T-helper 2 cell treated with Interferon-gamma antibody and Interleukin-4, amounts not matched to agents 5 μg/mL and 100 μg/mL, for 36 hours (primary cell): ENCODE results near the gene TLE3.
"Not testable (repeated sequence)": the region's sequence is repeated elsewhere in the genome, so short reads cannot be mapped to it uniquely, and the experiment has no call there.

ENCODE experiments used
- DNase-seq: peaks from one replicate; pipeline ENCODE4 v3.0.0; 2021; ENCODE audit warnings: low spot score
- H3K27ac Mint-ChIP-seq: one replicate; pipeline ENCODE4 v1.8.0; 2021; ENCODE audit warnings: mild to moderate bottlenecking, mixed read lengths
- H3K27me3 Mint-ChIP-seq: one replicate; pipeline ENCODE4 v1.8.0; 2021; ENCODE audit warnings: low read depth, mixed read lengths
- H3K36me3 Mint-ChIP-seq: one replicate; pipeline ENCODE4 v1.8.0; 2021; ENCODE audit warnings: low read depth, mixed read lengths
- H3K4me1 Mint-ChIP-seq: one replicate; pipeline ENCODE4 v1.8.0; 2021; ENCODE audit warnings: low read depth, mixed read lengths
- H3K4me3 Mint-ChIP-seq: one replicate; pipeline ENCODE4 v1.8.0; 2022; ENCODE audit warnings: mild to moderate bottlenecking, moderate library complexity, mixed read lengths
- H3K9me3 Mint-ChIP-seq: one replicate; pipeline ENCODE4 v1.8.0; 2021; ENCODE audit warnings: mixed read lengths

TLE3 gene

DNA sequence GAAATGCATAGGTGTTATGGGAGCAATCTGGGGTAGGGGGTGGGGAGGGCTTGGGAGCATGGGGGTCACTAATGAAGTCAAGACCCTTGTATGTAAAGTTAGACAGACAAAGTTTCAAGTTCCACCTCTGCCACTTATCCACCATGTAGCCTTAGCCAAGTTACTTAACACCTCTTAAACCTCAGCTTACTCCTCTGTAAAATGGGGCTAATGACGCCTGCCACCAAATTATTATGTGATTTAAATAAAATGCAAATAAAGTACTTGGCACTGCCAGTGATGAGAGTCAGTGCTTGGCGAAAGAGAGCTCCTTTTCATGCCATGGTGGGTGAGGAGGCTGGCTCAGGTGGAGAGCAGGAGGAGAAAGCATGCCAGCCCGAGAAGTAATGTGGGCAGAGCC lies 18.6 kb upstream of the TLE3 start:
- no peaks in the 10 kb centered on the region for H3K4me1 Mint-ChIP-seq
- H3K4me3 Mint-ChIP-seq = no peak overlapping the region
- H3K27ac Mint-ChIP-seq = no peak overlapping the region
- DNase-seq = no peak
- no peaks in the 10 kb centered on the region for H3K36me3 Mint-ChIP-seq
- H3K27me3 Mint-ChIP-seq = peaks cover 35% of the 10 kb centered on the region
- no peaks in the 10 kb centered on the region for H3K9me3 Mint-ChIP-seq

DNA sequence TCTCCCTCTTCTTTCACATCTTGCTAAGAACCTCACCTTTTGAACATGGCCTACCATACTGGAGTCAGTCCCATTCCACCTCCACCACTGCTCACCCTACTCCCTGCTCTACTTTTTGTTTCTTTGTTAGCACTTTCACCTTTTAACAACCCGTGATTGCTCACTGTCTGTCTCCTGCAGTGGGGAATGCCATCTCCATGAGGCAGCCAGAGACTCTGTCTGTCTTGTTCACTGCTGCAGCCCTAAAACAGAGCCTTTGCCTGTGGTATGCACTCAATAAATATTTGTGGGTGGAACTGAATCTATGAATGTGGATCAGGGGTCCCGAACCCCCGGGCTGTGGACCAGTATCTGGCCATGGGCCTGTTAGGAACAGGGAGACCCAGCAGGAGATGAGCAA lies 16.5 kb upstream of the TLE3 start:
- Mint-ChIP-seq H3K4me1 (no peaks in the 10 kb centered on the region), H3K27me3 (peaks cover 49% of the 10 kb centered on the region), H3K27ac (no peak overlapping the region), H3K9me3 (no peaks in the 10 kb centered on the region), H3K36me3 (no peaks in the 10 kb centered on the region), H3K4me3 (no peak overlapping the region)
- no peak for DNase-seq

DNA sequence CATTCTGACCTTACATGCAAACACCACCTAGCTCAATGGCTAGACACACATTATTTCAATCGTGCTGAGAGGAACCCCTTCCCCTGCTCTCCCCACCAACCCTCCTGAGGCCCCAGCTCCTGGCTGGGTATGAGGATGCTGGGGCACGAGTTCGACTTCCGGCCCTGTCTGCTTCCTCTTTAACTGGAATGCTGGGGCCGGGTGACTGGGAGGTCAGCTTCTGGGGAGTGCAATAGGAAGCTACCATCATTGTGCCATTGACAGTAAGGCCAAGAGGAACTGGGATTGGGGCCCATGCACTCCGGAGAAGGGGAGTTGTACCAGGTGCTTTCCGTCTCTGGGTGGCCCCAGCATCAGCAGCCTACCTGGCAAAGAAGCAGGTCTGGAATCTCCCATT lies 15.6 kb upstream of the TLE3 start:
- no peak for DNase-seq
- Mint-ChIP-seq H3K4me1 (no peaks in the 10 kb centered on the region), H3K4me3 (no peak overlapping the region), H3K9me3 (no peaks in the 10 kb centered on the region), H3K36me3 (no peaks in the 10 kb centered on the region), H3K27ac (no peak overlapping the region), H3K27me3 (peaks cover 54% of the 10 kb centered on the region)

DNA sequence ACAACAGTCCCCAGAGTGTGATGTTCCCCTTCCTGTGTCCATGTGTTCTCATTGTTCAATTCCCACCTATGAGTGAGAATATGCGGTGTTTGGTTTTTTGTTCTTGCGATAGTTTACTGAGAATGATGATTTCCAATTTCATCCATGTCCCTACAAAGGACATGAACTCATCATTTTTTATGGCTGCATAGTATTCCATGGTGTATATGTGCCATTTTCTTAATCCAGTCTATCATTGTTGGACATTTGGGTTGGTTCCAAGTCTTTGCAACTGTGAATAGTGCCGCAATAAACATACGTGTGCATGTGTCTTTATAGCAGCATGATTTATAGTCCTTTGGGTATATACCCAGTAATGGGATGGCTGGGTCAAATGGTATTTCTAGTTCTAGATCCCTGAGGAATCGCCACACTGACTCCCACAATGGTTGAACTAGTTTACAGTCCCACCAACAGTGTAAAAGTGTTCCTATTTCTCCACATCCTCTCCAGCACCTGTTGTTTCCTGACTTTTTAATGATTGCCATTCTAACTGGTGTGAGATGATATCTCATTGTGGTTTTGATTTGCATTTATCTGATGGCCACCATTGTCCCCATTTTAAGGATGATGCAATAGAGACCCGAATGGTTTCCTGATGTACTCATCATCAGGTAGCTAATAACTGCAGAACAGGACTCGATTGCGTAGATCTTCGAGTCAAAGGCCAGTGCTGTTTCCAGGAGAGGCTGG lies 15.0 kb upstream of the TLE3 start:
- not testable (repeated sequence) for H3K27ac Mint-ChIP-seq, H3K4me1 Mint-ChIP-seq, H3K36me3 Mint-ChIP-seq, DNase-seq, H3K4me3 Mint-ChIP-seq, H3K9me3 Mint-ChIP-seq
- H3K27me3 Mint-ChIP-seq = peaks cover 52% of the 10 kb centered on the region

DNA sequence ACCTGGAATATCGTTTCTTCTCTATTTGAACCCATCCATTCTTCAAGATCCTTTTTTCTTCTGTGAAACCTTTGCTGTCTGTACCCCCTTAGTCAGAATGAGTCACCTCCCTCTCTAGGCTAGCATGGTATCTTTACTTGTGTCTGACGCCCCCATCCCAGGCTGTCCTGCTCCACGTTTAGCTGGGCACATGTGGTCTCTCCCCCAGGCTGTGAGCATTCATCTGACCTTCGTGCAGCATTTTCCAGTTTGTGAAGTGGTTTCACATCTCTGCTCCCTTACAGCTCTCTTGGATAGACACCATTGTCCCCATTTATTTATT lies 14.3 kb upstream of the TLE3 start:
- H3K27ac Mint-ChIP-seq = no peak overlapping the region
- peaks cover 57% of the 10 kb centered on the region for H3K27me3 Mint-ChIP-seq
- no peaks in the 10 kb centered on the region for H3K9me3 Mint-ChIP-seq
- no peaks in the 10 kb centered on the region for H3K4me1 Mint-ChIP-seq
- H3K4me3 Mint-ChIP-seq = no peak overlapping the region
- no peak for DNase-seq
- H3K36me3 Mint-ChIP-seq = no peaks in the 10 kb centered on the region

DNA sequence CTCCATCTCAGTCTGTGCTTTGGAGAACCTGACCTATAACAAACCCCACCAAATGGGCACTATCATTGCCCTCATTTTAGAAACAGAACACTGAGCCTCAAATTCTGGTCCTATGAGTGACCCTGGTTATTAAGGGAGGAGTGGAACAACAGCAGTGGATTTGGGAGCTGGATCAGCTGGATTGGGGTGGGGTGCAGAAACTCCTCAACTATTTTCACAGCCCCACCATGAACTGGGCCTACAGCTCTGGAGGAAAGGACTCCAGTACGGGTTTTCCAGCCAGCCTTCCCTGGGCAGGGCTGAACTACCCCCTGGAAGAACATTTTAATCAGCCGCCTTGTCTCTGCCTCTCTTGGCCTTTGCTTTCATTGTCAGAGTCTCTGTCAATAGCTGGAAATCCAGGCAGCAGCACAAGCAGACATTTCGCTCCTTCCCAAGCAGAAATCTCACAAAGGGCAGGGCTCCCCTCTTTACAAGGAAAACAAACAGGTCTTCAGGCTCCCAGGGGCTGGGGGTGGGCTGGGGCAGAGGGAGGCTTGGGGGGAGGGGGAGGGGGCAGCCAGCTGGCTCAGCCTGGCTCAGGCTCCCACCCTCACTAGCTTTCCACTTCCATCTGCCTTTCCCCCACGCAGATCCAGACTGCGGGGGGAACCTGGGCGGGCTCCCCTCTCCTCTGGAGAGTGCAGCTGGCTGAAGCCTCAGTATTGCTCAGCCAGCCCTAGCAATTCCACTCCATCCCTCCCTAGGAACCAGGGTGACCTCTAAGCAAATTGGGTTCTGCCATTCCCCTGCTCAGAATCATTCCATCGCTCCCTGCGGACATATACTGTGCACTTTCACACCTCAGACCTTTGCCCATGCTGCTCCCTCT lies 13.7 kb upstream of the TLE3 start:
- Mint-ChIP-seq H3K36me3 (no peaks in the 10 kb centered on the region), H3K4me3 (no peak overlapping the region), H3K9me3 (no peaks in the 10 kb centered on the region), H3K27ac (no peak overlapping the region), H3K4me1 (no peaks in the 10 kb centered on the region), H3K27me3 (peaks cover 56% of the 10 kb centered on the region)
- DNase-seq = no peak

DNA sequence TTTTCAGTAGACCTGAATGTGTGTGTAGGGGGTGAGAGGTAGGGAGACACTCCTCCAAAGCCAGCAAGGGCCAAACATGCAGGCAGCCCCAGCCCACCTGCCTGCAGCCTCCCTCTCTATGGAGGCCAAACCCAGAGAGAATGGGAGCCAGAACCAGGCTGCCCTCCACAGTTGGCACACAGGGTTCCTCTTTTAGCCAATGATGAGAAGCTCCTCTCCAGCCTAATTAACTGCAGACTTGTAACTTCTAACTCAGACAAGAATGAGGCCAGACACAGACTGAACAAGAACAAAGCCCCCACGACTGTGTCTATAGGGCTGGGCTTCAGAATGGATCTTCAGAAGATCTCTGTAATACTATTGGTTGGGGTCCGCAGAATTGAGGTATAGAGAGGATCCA lies 12.3 kb upstream of the TLE3 start:
- Mint-ChIP-seq H3K27ac (no peak overlapping the region), H3K9me3 (no peaks in the 10 kb centered on the region), H3K36me3 (no peaks in the 10 kb centered on the region), H3K4me1 (no peaks in the 10 kb centered on the region), H3K27me3 (peaks cover 57% of the 10 kb centered on the region), H3K4me3 (no peak overlapping the region)
- DNase-seq = no peak

DNA sequence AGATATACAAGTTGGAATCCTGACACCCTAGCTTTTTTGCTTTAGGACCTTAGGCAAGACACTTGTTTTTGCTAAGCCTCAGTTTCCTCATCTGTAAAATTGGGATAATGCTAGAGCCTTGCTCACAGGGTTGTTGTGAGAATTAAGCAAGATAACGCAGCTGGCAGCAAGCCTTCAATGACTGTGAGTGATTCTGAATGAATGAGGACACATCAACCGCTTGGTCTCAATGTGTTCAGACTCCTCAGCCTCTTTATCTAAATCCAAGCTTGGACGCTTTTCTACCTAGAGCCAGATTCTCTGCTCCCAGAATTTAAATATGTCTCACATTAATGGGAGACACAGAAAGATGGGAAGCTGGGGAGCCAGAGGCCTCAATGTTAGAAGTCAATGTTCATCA lies 11.8 kb upstream of the TLE3 start:
- peaks cover 58% of the 10 kb centered on the region for H3K27me3 Mint-ChIP-seq
- no peak overlapping the region for H3K4me3 Mint-ChIP-seq
- H3K9me3 Mint-ChIP-seq = no peaks in the 10 kb centered on the region
- no peaks in the 10 kb centered on the region for H3K36me3 Mint-ChIP-seq
- H3K4me1 Mint-ChIP-seq = no peaks in the 10 kb centered on the region
- no peak for DNase-seq
- H3K27ac Mint-ChIP-seq = no peak overlapping the region

DNA sequence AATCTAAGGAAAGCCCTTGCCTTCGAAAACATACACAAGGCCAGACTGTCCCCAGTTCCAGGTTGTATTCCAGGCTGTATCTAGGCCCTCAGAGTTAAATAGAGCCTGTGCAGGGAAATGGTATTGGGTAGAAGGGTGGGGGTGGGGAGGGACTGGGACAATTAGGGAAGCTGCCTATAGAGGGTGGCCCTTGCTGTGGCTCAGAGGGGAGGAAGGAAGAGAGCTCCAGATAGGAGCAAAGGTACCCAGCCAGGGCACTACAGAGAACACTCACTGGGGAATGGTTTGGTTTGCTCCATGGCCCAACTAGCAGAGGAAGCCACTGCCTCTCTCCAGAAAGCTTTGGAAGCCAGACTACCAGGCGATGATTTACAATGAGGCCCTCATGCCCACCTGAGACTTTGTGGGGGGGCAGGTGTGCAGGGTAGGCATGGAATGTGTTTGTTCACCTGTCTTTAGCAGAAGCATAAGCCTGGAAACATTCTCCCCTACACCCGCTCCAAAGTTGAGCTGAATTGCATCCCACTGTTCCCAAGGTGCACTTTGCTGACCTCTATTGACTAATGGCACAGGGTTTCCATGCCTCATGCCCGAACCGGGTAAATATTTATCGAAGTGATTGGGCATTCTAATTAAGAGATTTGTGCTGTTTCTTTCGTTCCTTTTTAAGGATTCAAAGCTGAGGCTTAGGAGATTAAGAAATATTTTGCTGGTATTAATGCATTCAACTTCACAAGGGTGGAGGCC lies 6.3 kb upstream of the TLE3 start:
- Mint-ChIP-seq H3K27ac (no peak overlapping the region), H3K4me3 (no peak overlapping the region), H3K27me3 (peaks cover 76% of the 10 kb centered on the region), H3K4me1 (peaks cover 19% of the 10 kb centered on the region), H3K36me3 (no peaks in the 10 kb centered on the region), H3K9me3 (no peaks in the 10 kb centered on the region)
- no peak for DNase-seq

DNA sequence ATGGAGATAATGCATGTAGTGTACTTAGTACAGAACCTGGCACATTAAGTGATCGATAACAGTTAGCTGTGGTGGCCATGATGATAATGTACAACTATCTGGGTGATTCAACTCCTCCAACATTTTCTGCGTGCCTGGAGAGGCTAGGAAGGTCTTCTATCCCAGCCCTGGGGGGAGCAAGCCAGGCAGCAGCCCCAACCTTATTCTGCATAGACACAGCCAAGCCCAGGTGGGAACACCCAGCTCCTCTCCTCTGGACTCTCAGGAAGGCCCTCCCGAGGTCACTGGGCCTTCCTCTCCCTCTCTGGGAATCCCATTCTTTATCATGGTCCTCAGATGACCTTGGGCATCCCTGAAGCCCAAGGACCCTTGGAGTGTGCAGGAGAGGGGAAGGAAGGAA lies 5.1 kb upstream of the TLE3 start:
- H3K4me3 Mint-ChIP-seq = no peak overlapping the region
- H3K27me3 Mint-ChIP-seq = peaks cover 72% of the 10 kb centered on the region
- no peak overlapping the region for H3K27ac Mint-ChIP-seq
- no peak for DNase-seq
- no peaks in the 10 kb centered on the region for H3K9me3 Mint-ChIP-seq
- no peaks in the 10 kb centered on the region for H3K36me3 Mint-ChIP-seq
- peaks cover 24% of the 10 kb centered on the region for H3K4me1 Mint-ChIP-seq

DNA sequence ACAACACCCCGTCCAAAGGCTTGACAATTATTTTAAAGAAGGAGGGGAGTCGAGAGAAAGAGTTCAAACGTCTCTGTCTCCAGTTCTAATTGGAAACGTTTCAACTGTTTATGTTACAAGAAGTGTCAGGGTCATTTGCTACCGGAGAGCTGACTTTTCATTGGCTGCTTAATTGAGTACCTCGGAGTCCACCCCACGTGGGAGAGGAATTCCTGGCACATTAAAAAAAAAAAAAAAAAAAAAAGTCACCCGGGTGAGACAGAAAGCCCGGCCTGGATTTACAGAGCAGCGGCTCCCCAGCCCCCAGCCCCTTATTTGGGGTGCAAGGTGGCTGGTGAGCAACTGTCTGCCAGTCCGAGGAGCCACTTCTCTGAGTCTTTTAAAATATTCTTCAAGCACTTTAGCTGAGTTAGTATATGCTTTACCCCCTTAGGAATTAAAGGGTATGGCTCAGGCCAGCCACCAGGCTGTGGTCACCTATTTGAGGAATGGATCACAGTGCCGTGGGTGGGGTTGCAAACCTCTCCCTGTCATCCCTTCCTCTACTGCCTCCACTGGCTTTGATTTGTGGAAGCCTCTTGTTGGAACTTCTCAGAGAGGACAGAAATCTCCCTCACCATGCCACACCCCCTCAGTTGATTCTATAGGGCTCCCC lies 3.9 kb upstream of the TLE3 start:
- Mint-ChIP-seq H3K36me3 (peaks cover 1% of the 10 kb centered on the region), H3K4me1 (peaks cover 27% of the 10 kb centered on the region), H3K27ac (no peak overlapping the region), H3K9me3 (no peaks in the 10 kb centered on the region), H3K27me3 (peaks cover 64% of the 10 kb centered on the region), H3K4me3 (peak overlapping the region; percentile 7)
- DNase-seq = no peak

DNA sequence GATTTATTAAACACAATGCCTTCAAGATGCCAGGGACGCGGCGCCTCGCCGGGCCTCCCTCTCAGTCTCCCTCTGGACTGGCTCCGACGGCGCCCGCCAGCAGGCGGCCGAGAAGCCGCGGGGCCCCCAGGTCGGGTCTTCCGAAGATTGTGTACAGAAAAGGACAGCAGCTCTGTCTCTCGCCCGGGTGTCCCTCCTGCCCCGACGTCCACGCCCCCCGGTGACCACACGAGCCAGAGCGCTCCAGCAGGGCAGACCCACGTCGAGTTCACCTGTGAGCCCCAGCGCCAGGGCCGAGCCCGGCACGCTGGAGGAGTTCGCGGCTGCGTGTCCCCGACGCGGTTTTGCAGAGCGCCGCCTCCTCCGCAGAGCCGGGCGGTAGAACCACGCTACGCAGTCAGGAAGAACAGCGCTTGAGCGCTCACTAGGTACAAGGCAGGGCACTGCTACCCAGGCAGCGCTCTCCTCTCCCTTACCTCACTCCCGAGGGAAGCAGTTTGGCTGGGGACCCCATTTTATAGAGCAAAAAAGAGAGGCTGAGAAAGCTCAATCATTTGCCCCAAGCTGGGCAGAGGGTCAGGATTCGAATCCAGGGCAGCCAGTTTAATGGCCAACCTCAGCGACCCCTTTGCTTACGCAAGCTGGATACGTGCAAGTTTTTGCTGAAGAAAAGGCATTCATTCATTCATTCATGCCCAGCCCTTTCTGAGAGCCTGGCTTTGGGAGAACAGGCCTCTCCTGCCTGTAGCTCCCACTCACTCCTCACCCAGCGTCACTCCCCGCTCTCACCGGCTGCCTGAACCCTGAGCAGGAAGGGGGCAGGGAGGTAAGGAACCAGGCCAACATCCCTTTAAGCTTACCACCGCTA lies 3.0 kb upstream of the TLE3 start:
- H3K4me3 Mint-ChIP-seq = peak overlapping the region; percentile 68
- H3K27me3 Mint-ChIP-seq = peaks cover 57% of the 10 kb centered on the region
- peaks cover 3% of the 10 kb centered on the region for H3K36me3 Mint-ChIP-seq
- peaks cover 27% of the 10 kb centered on the region for H3K4me1 Mint-ChIP-seq
- DNase-seq = peak; percentile 64
- H3K27ac Mint-ChIP-seq = peak overlapping the region; percentile 7
- no peaks in the 10 kb centered on the region for H3K9me3 Mint-ChIP-seq

DNA sequence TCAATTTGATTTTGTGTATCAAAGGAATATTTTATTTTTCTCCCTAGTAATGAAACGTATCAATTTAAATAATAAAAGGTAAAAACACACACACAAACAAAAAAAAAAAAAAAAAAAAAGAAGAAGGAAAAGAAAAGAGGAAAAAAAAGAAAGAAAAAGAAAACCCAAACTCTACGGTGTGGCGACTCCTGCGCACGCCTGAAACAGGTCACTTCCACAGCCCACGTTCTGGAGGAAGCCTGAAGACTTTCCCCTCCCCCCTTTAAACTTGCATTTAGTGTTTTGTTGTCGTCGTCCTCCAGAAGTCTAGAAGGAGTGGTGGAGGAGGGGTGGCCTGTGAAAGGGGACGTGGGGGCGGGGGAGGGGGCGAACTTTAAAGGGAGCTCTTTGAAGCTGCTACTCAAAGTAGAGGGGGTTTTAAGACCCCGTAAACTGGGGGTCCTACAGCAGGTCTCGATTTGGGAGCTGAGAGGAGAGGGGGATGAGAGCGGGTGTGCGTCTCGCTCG lies 2.3 kb upstream of the TLE3 start:
- DNase-seq = peak; percentile 13
- Mint-ChIP-seq H3K4me3 (peak overlapping the region; percentile 93), H3K27ac (peak overlapping the region; percentile 99), H3K4me1 (peaks cover 28% of the 10 kb centered on the region), H3K27me3 (peaks cover 52% of the 10 kb centered on the region), H3K36me3 (peaks cover 5% of the 10 kb centered on the region), H3K9me3 (no peaks in the 10 kb centered on the region)
